Fibroblast of skin of right biceps (primary cell): ENCODE data around the gene SYT1.

ENCODE experiments used
- DNase-seq: peaks from one replicate; pipeline ENCODE4 v3.0.0-alpha.2; 2013

The SYT1 gene

DNA sequence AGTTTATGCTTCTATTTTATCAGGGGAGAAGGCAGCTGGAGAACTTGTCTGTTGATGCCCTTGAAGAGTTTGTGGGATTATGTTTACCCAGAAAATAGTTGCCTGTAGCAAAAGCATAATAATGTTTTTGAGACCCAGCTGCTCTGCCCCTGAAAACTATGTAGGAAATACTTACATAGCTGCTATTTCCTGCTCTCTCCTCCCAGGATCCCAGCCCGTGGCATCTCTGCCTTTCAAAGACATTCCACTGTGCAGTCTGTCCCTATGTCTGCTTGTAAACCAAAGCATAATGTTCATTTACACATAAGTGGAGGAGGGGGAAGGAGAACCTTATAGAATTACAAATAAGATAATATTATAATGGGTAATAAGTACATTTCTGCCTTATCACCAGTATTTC lies 198.7 kb downstream of the SYT1 start:
- peak; percentile 25 for DNase-seq

DNA sequence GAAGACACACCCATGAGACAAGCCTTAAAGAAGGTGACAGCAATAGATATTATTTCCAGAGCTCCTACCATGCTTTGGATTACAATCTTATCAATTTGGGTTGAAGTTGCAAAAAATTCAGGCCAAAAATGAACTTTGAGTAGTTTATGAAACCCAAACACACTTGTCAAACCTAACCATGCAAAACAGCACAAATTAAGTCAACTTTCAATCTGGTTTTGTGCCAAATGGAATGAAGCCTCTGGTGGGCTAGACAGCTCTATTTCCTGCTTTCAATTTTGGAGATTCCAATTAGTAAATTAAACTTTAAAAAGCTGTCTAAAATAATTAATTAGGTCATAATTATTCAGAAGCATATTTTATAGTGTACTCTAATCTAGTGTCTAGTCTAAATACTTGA lies 203.4 kb downstream of the SYT1 start:
- DNase-seq = no peak

- DNase-seq = no peak
Measured at GRCh38 chr12:79069009-79069408, 204.4 kb downstream of the SYT1 start.

GRCh38 chr12:79071498-79071897 lies 206.9 kb downstream of the SYT1 start:
- DNase-seq = no peak

DNA sequence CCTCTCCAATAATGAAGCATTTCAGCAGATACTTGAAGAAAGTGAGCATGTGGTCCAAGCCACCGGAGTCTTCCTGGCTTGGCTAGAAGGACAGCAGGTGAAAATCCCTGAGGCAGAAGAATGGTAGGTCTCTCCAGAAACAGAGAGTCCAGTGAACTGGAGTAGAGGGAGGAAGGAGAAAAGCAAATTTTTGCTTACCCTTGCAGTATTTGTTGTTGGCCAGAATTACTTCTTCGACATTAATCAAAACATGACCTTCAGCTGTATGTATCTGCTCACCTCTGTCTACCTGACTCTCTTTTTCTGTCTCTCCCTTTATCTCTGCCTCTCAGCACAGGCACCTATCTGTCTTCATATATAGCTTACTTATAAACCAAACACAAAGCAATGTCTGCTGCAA lies 208.9 kb downstream of the SYT1 start:
- DNase-seq = no peak

- no peak for DNase-seq
Measured at GRCh38 chr12:79082595-79082994, 218.0 kb downstream of the SYT1 start.

DNA sequence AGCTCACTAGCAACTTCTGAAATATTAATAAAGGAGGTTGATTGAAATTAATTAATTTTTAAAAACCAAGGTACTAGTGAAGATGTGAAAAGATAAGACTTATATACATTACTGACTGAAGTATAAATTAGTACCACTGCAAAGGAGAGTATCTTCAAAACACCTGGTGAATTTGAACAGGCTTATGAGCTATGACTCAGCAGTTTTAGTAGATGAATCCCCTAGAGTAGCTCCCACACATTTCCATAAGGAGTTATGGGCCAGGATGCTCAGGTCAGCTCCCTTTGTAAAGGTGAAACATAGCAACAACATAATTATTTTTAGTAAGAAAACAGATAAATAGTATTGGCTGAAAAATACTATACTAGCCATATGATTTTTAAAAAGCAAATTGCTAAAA lies 218.6 kb downstream of the SYT1 start:
- no peak for DNase-seq

- DNase-seq = no peak
Measured at GRCh38 chr12:79085106-79085682, 220.6 kb downstream of the SYT1 start.

DNA sequence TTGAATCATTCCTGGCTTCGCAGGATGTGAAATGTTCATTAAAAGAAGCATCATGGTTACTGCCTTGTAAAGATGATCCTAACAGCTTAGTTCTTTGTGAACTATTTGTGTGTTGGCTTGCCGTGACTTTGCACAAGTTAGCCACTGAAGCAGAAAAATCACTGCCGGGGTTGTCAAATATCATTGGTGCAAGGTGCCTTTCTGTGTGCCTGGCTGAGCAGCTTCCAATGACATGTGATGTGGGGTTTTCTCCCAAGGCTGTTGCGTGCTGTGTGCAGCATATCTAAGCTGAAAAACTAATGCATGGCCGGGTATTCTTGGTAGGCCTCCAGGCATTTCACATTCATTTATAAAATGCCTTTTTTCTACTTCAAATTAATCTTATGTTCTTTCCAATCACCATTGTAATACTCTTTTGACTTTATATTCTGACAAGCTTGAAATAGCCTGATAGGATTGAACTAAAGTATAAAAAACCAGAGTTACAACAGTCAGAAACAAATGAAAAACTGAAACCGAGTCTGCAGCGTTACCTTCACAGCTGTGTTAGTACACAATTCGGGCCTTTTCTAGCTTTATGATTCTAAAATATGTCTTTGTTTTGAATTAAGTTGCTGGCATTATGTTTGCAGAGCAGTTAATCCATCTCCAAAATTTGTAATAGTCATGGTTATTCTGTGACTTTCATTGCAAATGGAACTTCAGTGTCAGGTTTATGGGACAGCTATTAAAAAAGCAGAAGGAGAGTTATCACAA lies 222.1 kb downstream of the SYT1 start:
- DNase-seq = no peak

- no peak for DNase-seq
Measured at GRCh38 chr12:79098530-79098929, 234.0 kb downstream of the SYT1 start.

DNA sequence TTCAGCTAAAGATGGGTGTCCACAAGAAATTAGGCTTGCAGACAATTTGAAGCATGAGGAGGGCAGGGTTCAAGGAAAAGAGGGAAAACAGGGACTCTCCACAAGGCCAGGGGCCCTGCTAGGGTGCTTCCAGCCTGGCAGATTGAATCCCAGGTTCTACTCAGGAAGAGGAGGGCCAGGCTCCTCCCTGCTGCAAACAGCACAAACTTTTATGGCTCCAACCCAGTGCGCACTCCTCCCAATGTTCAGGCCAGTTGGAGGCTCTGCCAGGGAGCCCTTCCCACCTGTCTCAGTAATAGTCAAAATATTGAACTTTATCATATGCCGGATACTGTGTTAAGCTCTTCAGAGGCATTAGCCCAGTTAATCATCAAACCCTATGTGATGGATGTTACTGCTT lies 244.4 kb downstream of the SYT1 start:
- DNase-seq = no peak

DNA sequence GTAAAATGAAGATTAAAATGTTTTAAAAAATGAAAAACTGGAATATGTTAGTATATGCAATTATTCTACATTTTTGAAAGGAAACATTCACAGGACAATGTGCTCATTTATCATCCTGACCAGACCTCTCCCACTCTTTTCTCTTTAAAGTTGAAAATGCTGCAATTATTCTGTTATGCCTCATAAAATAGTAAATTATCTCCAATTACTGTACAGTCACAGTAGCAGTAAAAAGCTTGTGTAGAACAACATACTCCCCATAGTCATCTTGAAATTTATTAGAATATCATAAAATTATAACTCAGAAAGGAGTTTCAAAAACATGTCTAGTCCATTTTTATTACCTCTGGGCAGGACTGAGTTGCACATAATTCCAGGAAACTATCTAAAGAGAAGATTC lies 250.3 kb downstream of the SYT1 start:
- no peak for DNase-seq

- DNase-seq = no peak
Measured at GRCh38 chr12:79115743-79116142, 251.2 kb downstream of the SYT1 start.

GRCh38 chr12:79119796-79120195 lies 255.2 kb downstream of the SYT1 start:
- no peak for DNase-seq

- DNase-seq = no peak
Measured at GRCh38 chr12:79121486-79121885, 256.9 kb downstream of the SYT1 start.

- DNase-seq = no peak
Measured at GRCh38 chr12:79124385-79124784, 259.8 kb downstream of the SYT1 start.

- no peak for DNase-seq
Measured at GRCh38 chr12:79125358-79125757, 260.8 kb downstream of the SYT1 start.

DNA sequence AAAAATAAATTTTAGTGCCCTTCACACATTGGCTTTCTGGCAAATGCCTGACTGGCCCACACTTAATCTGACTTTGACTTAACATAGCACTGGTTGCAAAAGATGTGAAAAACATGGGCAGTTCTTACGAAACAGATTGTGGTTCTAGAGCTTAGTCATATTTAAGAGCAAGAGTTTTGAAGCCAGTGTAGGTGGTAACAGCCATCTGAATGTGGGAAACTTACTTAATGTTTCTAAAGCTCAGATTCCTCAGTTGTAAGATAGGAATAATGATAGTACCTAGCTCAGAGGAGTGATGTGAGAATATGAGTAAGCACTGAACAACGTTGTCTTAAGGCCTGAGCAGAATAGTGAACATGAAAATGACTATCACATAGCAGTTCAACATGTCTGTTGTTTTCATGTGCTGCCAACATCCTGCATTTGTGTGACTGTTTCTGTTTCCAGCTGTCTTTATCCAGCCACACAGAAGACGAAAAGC lies 262.7 kb downstream of the SYT1 start:
- DNase-seq = peak; percentile 90

- DNase-seq = peak; percentile 26
Measured at GRCh38 chr12:79128956-79129355, 264.4 kb downstream of the SYT1 start.

GRCh38 chr12:79138872-79139271 lies 274.3 kb downstream of the SYT1 start:
- DNase-seq = no peak

DNA sequence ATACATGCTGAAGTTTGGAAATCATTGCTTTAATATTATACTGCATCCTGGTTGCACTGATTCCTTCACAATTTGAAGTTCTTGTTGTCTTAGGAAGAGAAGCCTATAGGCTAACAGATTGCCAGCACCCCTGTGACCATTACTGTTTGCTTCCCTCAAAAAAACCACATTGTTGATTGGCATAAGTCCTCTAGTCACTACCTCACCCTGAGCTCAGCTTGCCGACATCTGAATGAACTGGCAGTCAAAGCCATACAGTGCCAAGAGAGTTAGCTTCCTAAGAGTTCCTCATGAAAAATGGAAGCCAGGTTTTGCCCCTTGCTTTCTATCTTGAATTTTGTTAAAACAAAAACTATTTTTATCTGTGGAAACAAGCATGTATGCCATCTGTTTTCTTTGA lies 276.1 kb downstream of the SYT1 start:
- no peak for DNase-seq

GRCh38 chr12:79141776-79142175 lies 277.2 kb downstream of the SYT1 start:
- DNase-seq = no peak

GRCh38 chr12:79143803-79144202 lies 279.2 kb downstream of the SYT1 start:
- no peak for DNase-seq

- DNase-seq = peak; percentile 4
Measured at GRCh38 chr12:79151956-79152355, 287.4 kb downstream of the SYT1 start.

DNA sequence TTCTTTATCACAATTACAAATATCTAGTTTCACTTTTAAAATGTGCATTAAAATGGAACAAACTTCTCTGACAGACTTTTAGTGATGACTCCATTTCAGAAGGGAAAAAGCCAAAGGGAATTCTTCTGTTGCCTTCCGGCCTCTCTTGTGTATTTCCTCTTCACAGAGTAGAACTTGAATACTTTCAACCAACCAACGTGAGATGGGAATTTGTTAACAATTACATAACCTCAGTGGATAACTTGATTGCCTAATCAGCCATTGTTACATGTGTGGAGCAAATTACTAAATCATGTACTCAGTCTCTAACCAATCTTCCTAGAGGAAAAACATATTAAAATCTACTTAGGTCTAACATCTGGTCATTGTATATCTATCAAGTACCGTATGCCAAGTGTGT lies 291.1 kb downstream of the SYT1 start:
- peak; percentile 18 for DNase-seq
